Mammary epithelial cell (primary cell): ENCODE results near the gene TUBA8.
"Not testable (repeated sequence)": the region's sequence is repeated elsewhere in the genome, so short reads cannot be mapped to it uniquely, and the experiment has no call there.

Source experiments
- CTCF ChIP-seq, 2 donors: IDR thresholded peaks in 1 of 2; conservative IDR thresholded peaks in 1 of 2; 2 replicates each; pipeline ENCODE4 v1.5.1; 2011 to 2012; ENCODE audit warnings: inconsistent platforms in 2 of 2, low read length in 2 of 2, mild to moderate bottlenecking in 2 of 2, control low read depth in 1 of 2, low read depth in 1 of 2; ENCODE audit not compliant: insufficient read depth in 1 of 2; ENCODE audit errors: extremely low read depth in 1 of 2
- EZH2 ChIP-seq: IDR thresholded peaks from 2 replicates; pipeline ENCODE4 v1.6.1; 2012; ENCODE audit warnings: low read length, inconsistent platforms, borderline replicate concordance

DNA sequence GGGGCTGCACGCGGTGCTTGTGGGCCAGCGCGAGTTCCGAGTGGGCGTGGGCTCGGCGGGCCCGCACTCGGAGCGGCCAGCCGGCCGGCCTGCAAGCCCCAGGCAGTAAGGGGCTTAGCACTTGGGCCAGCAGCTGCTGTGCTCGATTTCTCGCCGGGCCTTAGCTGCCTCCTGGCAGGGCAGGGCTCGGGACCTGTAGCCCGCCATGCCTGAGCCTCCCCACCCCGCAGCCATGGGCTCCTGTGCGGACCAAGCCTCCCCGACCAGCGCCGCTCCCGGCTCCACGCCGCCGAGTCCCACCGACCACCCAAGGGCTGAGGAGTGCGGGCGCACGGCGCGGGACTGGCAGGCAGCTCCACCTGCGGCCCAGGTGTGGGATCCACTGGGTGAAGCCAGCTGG is 44.9 kb downstream of the TUBA8 start:
- not testable (repeated sequence) for TF ChIP-seq CTCF (conservative IDR thresholded peaks at IDR 0.05 in 1 of 2, IDR thresholded peaks at IDR 0.05 in 1 of 2; ENCODE audit: extremely low read depth in 1 of 2, insufficient read depth in 1 of 2, low read depth in 1 of 2, low read length in 2 of 2); EZH2
